Ascending aorta (tissue), 2 donors: ENCODE measurements around the gene FMN2. TPM values are rescaled to one million over a fixed set of nuclear protein-coding genes. Genes with fewer than 3 reads are reported as not detected.
A peak's percentile ranks its signal among the peaks of the same experiment; 100 is the strongest.

Experiments
- DNase-seq, 2 donors: peaks; one replicate each; pipeline ENCODE4 v3.0.0-alpha.2; 2019; ENCODE audit warnings: low spot score in 2 of 2
- H3K27ac ChIP-seq, 2 donors: fragments of 200-600 bp; sonication (generic); one replicate each; pipeline ENCODE4 v1.5.1; 2016 to 2017; ENCODE audit warnings: mild to moderate bottlenecking in 1 of 2
- H3K27me3 ChIP-seq: fragments of 200-600 bp; sonication (generic); one replicate; pipeline ENCODE4 v1.5.1; 2017
- H3K36me3 ChIP-seq, 2 donors: fragments of 200-600 bp; sonication (generic); one replicate each; pipeline ENCODE4 v1.5.1; 2016
- H3K4me1 ChIP-seq, 2 donors: fragments of 200-600 bp; sonication (generic); one replicate each; pipeline ENCODE4 v1.5.1; 2016 to 2017; ENCODE audit warnings: mild to moderate bottlenecking in 1 of 2
- H3K4me3 ChIP-seq, 2 donors: fragments of 200-600 bp; sonication (generic); one replicate each; pipeline ENCODE4 v1.5.1; 2016 to 2017; ENCODE audit warnings: mild to moderate bottlenecking in 1 of 2
- H3K9me3 ChIP-seq, 2 donors: fragments of 200-600 bp; sonication (generic); one replicate each; pipeline ENCODE4 v1.5.1; 2016
- CTCF ChIP-seq, 3 experiments: fragments of 200-600 bp in 2 of 3; fragments of 450-650 bp in 1 of 3; sonication (generic) in 2 of 3; IDR thresholded peaks; one replicate each; pipeline ENCODE4 v1.5.1; 2016 to 2019; ENCODE audit warnings: antibody characterized with exemption in 3 of 3, mild to moderate bottlenecking in 1 of 3, moderate library complexity in 1 of 3
- intact Hi-C: fragments of 100-400 bp; cut with DNase I; formaldehyde crosslinking; loops from one replicate; pipeline ENCODE4 v1.15.1; 2023
- total RNA-seq: library from RNA; depleted of rRNA; stranded (reverse); fragments of >200 nt; gene quantifications from one replicate; pipeline ENCODE4 v1.1.0, GENCODE V29; 2016

FMN2 gene
- total RNA-seq: not detected

GRCh38 chr1:240091614-240092300 lies at the start of gene FMN2:
Gene FMN2 (plus strand): TSS chr1:240091883. CDS start chr1:240092110, 227 bp downstream.
- no peaks in the 10 kb centered on the region for H3K36me3 ChIP-seq
- H3K27me3 ChIP-seq: peaks cover 8% of the 10 kb centered on the region
- TF ChIP-seq CTCF (IDR thresholded peaks at IDR 0.05): no peak
- H3K4me1 ChIP-seq: no peaks in the 10 kb centered on the region
- no peaks in the 10 kb centered on the region for H3K9me3 ChIP-seq
- H3K4me3 ChIP-seq: peak within 1 kb of the TSS; percentile 44 to 55
- no peak for DNase-seq
- H3K27ac ChIP-seq: no peak within 1 kb of the TSS
- intact Hi-C loops: no loop called here

GRCh38 chr1:240044620-240045019 lies 47.1 kb upstream of the FMN2 start:
- H3K27ac ChIP-seq: no peak overlapping the region
- no peaks in the 10 kb centered on the region for H3K4me1 ChIP-seq
- intact Hi-C loops: no loop called here
- DNase-seq: no peak
- H3K27me3 ChIP-seq: no peaks in the 10 kb centered on the region
- H3K36me3 ChIP-seq: no peaks in the 10 kb centered on the region
- no peak overlapping the region for H3K4me3 ChIP-seq
- H3K9me3 ChIP-seq: no peaks in the 10 kb centered on the region
- no peak for TF ChIP-seq CTCF (IDR thresholded peaks at IDR 0.05)

- TF ChIP-seq CTCF (IDR thresholded peaks at IDR 0.05): no peak
- intact Hi-C loops: no loop called here
Observed at GRCh38 chr1:240046000-240046399, 45.7 kb upstream of the FMN2 start.

GRCh38 chr1:240054109-240054701 lies 37.5 kb upstream of the FMN2 start:
- Histone ChIP-seq H3K27ac (no peak overlapping the region), H3K4me3 (no peak overlapping the region), H3K4me1 (no peaks in the 10 kb centered on the region), H3K27me3 (no peaks in the 10 kb centered on the region), H3K36me3 (no peaks in the 10 kb centered on the region), H3K9me3 (no peaks in the 10 kb centered on the region)
- no peak for DNase-seq
- no peak for TF ChIP-seq CTCF (IDR thresholded peaks at IDR 0.05)
- intact Hi-C loops: no loop called here

More at GRCh38 chr1:240046000-240046399, 45.7 kb upstream of the FMN2 start:
- Histone ChIP-seq H3K4me3 (no peak overlapping the region), H3K36me3 (no peaks in the 10 kb centered on the region), H3K9me3 (no peaks in the 10 kb centered on the region), H3K4me1 (no peaks in the 10 kb centered on the region), H3K27ac (no peak overlapping the region), H3K27me3 (no peaks in the 10 kb centered on the region)
- DNase-seq: no peak

- intact Hi-C loops: no loop called here
- no peaks in the 10 kb centered on the region for H3K27me3 ChIP-seq
- H3K36me3 ChIP-seq: no peaks in the 10 kb centered on the region
- no peak overlapping the region for H3K4me3 ChIP-seq
- no peak for TF ChIP-seq CTCF (IDR thresholded peaks at IDR 0.05)
- no peaks in the 10 kb centered on the region for H3K4me1 ChIP-seq
- H3K9me3 ChIP-seq: no peaks in the 10 kb centered on the region
- H3K27ac ChIP-seq: no peak overlapping the region
- DNase-seq: no peak
Observed at GRCh38 chr1:240055936-240056335, 35.7 kb upstream of the FMN2 start.
